ENCODE data around the gene MCCC1.

MCCC1 gene

GRCh38 chr3:182980204-182981037 lies 118.9 kb downstream of the MCCC1 start, which contains the start of gene DCUN1D1:
DCUN1D1 (minus strand) TSS chr3:182980538; CDS start chr3:182980489, 49 bp downstream.
- Histone ChIP-seq H3K27me3 (ENCODE audit: insufficient read depth, low read length) (no peaks in the 10 kb centered on the region), H3K4me1 (ENCODE audit: insufficient read depth, low read length) (peaks cover 13% of the 10 kb centered on the region), H3K4me3 (ENCODE audit: low read length) (peak within 1 kb of the TSS; percentile 94), H3K9ac (ENCODE audit: low read depth, low read length) (peak within 1 kb of the TSS; percentile 81), H3K27ac (ENCODE audit: low read depth, low read length) (peak within 1 kb of the TSS; percentile 73), H3K9me3 (ENCODE audit: insufficient read depth, low read depth, low read length) (no peaks in the 10 kb centered on the region), H3K36me3 (ENCODE audit: insufficient read depth, low read length) (no peaks in the 10 kb centered on the region)
- WGBS = under 1% methylated on average over 99 of the region's 106 CpGs

GRCh38 chr3:182979674-182980191 lies 119.6 kb downstream of the MCCC1 start:
- 2% methylated on average over 14 of the region's 29 CpGs for WGBS
- peak overlapping the region; percentile 73 for H3K27ac ChIP-seq (ENCODE audit: low read depth, low read length)

GRCh38 chr3:182979103-182979673 lies 120.1 kb downstream of the MCCC1 start:
- Histone ChIP-seq H3K9me3 (ENCODE audit: insufficient read depth, low read depth, low read length) (no peaks in the 10 kb centered on the region), H3K4me3 (ENCODE audit: low read length) (peak overlapping the region; percentile 94), H3K4me1 (ENCODE audit: insufficient read depth, low read length) (peaks cover 17% of the 10 kb centered on the region), H3K27ac (ENCODE audit: low read depth, low read length) (peak overlapping the region; percentile 73), H3K27me3 (ENCODE audit: insufficient read depth, low read length) (no peaks in the 10 kb centered on the region), H3K9ac (ENCODE audit: low read depth, low read length) (peak overlapping the region; percentile 81), H3K36me3 (ENCODE audit: insufficient read depth, low read length) (no peaks in the 10 kb centered on the region)
- 3% methylated on average over 10 of the region's 10 CpGs for WGBS

More at GRCh38 chr3:182979674-182980191, 119.6 kb downstream of the MCCC1 start:
- peak overlapping the region; percentile 81 for H3K9ac ChIP-seq (ENCODE audit: low read depth, low read length)
- H3K4me3 ChIP-seq (ENCODE audit: low read length) = peak overlapping the region; percentile 94
- H3K4me1 ChIP-seq (ENCODE audit: insufficient read depth, low read length) = peaks cover 16% of the 10 kb centered on the region
- no peaks in the 10 kb centered on the region for H3K27me3 ChIP-seq (ENCODE audit: insufficient read depth, low read length)
- H3K36me3 ChIP-seq (ENCODE audit: insufficient read depth, low read length) = no peaks in the 10 kb centered on the region
- no peaks in the 10 kb centered on the region for H3K9me3 ChIP-seq (ENCODE audit: insufficient read depth, low read depth, low read length)

GRCh38 chr3:182978387-182978786 lies 120.9 kb downstream of the MCCC1 start:
- peak overlapping the region; percentile 94 for H3K4me3 ChIP-seq (ENCODE audit: low read length)
- H3K9ac ChIP-seq (ENCODE audit: low read depth, low read length) = peak overlapping the region; percentile 81; the same call in 1 of the 2 replicates
- WGBS = 53% methylated on average over 5 of the region's 5 CpGs
- H3K27me3 ChIP-seq (ENCODE audit: insufficient read depth, low read length) = no peaks in the 10 kb centered on the region
- no peaks in the 10 kb centered on the region for H3K9me3 ChIP-seq (ENCODE audit: insufficient read depth, low read depth, low read length)
- no peaks in the 10 kb centered on the region for H3K36me3 ChIP-seq (ENCODE audit: insufficient read depth, low read length)
- peaks cover 17% of the 10 kb centered on the region for H3K4me1 ChIP-seq (ENCODE audit: insufficient read depth, low read length)
- no peak overlapping the region for H3K27ac ChIP-seq (ENCODE audit: low read depth, low read length)

- WGBS = 99% methylated on average over 4 of the region's 5 CpGs
- Histone ChIP-seq H3K9me3 (ENCODE audit: insufficient read depth, low read depth, low read length) (no peaks in the 10 kb centered on the region), H3K4me1 (ENCODE audit: insufficient read depth, low read length) (peaks cover 29% of the 10 kb centered on the region), H3K27ac (ENCODE audit: low read depth, low read length) (no peak overlapping the region), H3K4me3 (ENCODE audit: low read length) (no peak overlapping the region), H3K36me3 (ENCODE audit: insufficient read depth, low read length) (no peaks in the 10 kb centered on the region), H3K27me3 (ENCODE audit: insufficient read depth, low read length) (no peaks in the 10 kb centered on the region), H3K9ac (ENCODE audit: low read depth, low read length) (no peak overlapping the region)
Observed at GRCh38 chr3:182973047-182973446, 126.2 kb downstream of the MCCC1 start.

GRCh38 chr3:182972387-182972786 lies 126.9 kb downstream of the MCCC1 start:
- Histone ChIP-seq H3K9me3 (ENCODE audit: insufficient read depth, low read depth, low read length) (no peaks in the 10 kb centered on the region), H3K27ac (ENCODE audit: low read depth, low read length) (no peak overlapping the region), H3K4me3 (ENCODE audit: low read length) (no peak overlapping the region), H3K4me1 (ENCODE audit: insufficient read depth, low read length) (peaks cover 31% of the 10 kb centered on the region), H3K9ac (ENCODE audit: low read depth, low read length) (no peak overlapping the region), H3K27me3 (ENCODE audit: insufficient read depth, low read length) (no peaks in the 10 kb centered on the region), H3K36me3 (ENCODE audit: insufficient read depth, low read length) (no peaks in the 10 kb centered on the region)
- 92% methylated on average over 5 of the region's 6 CpGs for WGBS

- H3K27ac ChIP-seq (ENCODE audit: low read depth, low read length) = no peak overlapping the region
Observed at GRCh38 chr3:182971637-182972036, 127.7 kb downstream of the MCCC1 start.

GRCh38 chr3:182970811-182971418 lies 128.4 kb downstream of the MCCC1 start:
- no peaks in the 10 kb centered on the region for H3K9me3 ChIP-seq (ENCODE audit: insufficient read depth, low read depth, low read length)
- no peak overlapping the region for H3K27ac ChIP-seq (ENCODE audit: low read depth, low read length)
- no peaks in the 10 kb centered on the region for H3K36me3 ChIP-seq (ENCODE audit: insufficient read depth, low read length)
- peaks cover 31% of the 10 kb centered on the region for H3K4me1 ChIP-seq (ENCODE audit: insufficient read depth, low read length)
- no peak overlapping the region for H3K4me3 ChIP-seq (ENCODE audit: low read length)
- 84% methylated on average over 3 of the region's 3 CpGs for WGBS
- no peaks in the 10 kb centered on the region for H3K27me3 ChIP-seq (ENCODE audit: insufficient read depth, low read length)
- H3K9ac ChIP-seq (ENCODE audit: low read depth, low read length) = no peak overlapping the region

More at GRCh38 chr3:182971637-182972036, 127.7 kb downstream of the MCCC1 start:
- no peaks in the 10 kb centered on the region for H3K36me3 ChIP-seq (ENCODE audit: insufficient read depth, low read length)
- H3K4me1 ChIP-seq (ENCODE audit: insufficient read depth, low read length) = peaks cover 31% of the 10 kb centered on the region
- whole genome bisulfite sequencing = 87% methylated on average over 1 of the region's 2 CpGs
- no peak overlapping the region for H3K4me3 ChIP-seq (ENCODE audit: low read length)
- H3K27me3 ChIP-seq (ENCODE audit: insufficient read depth, low read length) = no peaks in the 10 kb centered on the region
- no peaks in the 10 kb centered on the region for H3K9me3 ChIP-seq (ENCODE audit: insufficient read depth, low read depth, low read length)
- no peak overlapping the region for H3K9ac ChIP-seq (ENCODE audit: low read depth, low read length)

GRCh38 chr3:182969853-182970252 lies 129.4 kb downstream of the MCCC1 start:
- Histone ChIP-seq H3K9me3 (ENCODE audit: insufficient read depth, low read depth, low read length) (no peaks in the 10 kb centered on the region), H3K4me3 (ENCODE audit: low read length) (no peak overlapping the region), H3K27ac (ENCODE audit: low read depth, low read length) (no peak overlapping the region), H3K9ac (ENCODE audit: low read depth, low read length) (no peak overlapping the region; the same call in 1 of the 2 replicates), H3K4me1 (ENCODE audit: insufficient read depth, low read length) (peaks cover 29% of the 10 kb centered on the region), H3K27me3 (ENCODE audit: insufficient read depth, low read length) (no peaks in the 10 kb centered on the region), H3K36me3 (ENCODE audit: insufficient read depth, low read length) (no peaks in the 10 kb centered on the region)
- 95% methylated on average over 4 of the region's 7 CpGs for WGBS

- H3K4me1 ChIP-seq (ENCODE audit: insufficient read depth, low read length) = peaks cover 27% of the 10 kb centered on the region
- no peaks in the 10 kb centered on the region for H3K36me3 ChIP-seq (ENCODE audit: insufficient read depth, low read length)
- no peak overlapping the region for H3K4me3 ChIP-seq (ENCODE audit: low read length)
- no peak overlapping the region; the same call in 1 of the 2 replicates for H3K9ac ChIP-seq (ENCODE audit: low read depth, low read length)
- no peaks in the 10 kb centered on the region for H3K27me3 ChIP-seq (ENCODE audit: insufficient read depth, low read length)
- H3K27ac ChIP-seq (ENCODE audit: low read depth, low read length) = peak overlapping the region; percentile 9; the same call in 1 of the 2 replicates
- no peaks in the 10 kb centered on the region for H3K9me3 ChIP-seq (ENCODE audit: insufficient read depth, low read depth, low read length)
Observed at GRCh38 chr3:182969277-182969676, 130.0 kb downstream of the MCCC1 start.

Measured in HUES64 (cell line).